Trophoblast cell (in vitro differentiated cells and primary cell): ENCODE results near the gene TMEM45A.

Experiments used
- DNase-seq, 2 donors: peaks; one replicate each; pipeline ENCODE4 v3.0.0-alpha.2; 2016
- H2AFZ ChIP-seq: 2 replicates; pipeline ENCODE4 v1.6.1; 2013; ENCODE audit warnings: low read length, moderate library complexity, mild to moderate bottlenecking; ENCODE audit not compliant: insufficient read depth, poor library complexity
- H2AK5ac ChIP-seq: 2 replicates; pipeline ENCODE4 v1.6.1; 2013; ENCODE audit warnings: mild to moderate bottlenecking, low read length
- H2BK120ac ChIP-seq: 2 replicates; pipeline ENCODE4 v1.6.1; 2013; ENCODE audit warnings: low read length, mild to moderate bottlenecking, moderate library complexity; ENCODE audit not compliant: insufficient read depth, poor library complexity
- H2BK12ac ChIP-seq: 2 replicates; pipeline ENCODE4 v1.6.1; 2013; ENCODE audit warnings: mild to moderate bottlenecking, low read length, moderate library complexity
- H2BK5ac ChIP-seq: 2 replicates; pipeline ENCODE4 v1.6.1; 2013; ENCODE audit warnings: low read length, low read depth, moderate library complexity, mild to moderate bottlenecking; ENCODE audit not compliant: poor library complexity
- H3K14ac ChIP-seq: 2 replicates; pipeline ENCODE4 v1.6.1; 2013; ENCODE audit warnings: mild to moderate bottlenecking, low read length
- H3K18ac ChIP-seq: 2 replicates; pipeline ENCODE4 v1.6.1; 2013; ENCODE audit warnings: mild to moderate bottlenecking, low read length
- H3K23ac ChIP-seq: 2 replicates; pipeline ENCODE4 v1.6.1; 2013; ENCODE audit warnings: low read length
- H3K27ac ChIP-seq: 2 replicates; pipeline ENCODE4 v1.5.1; 2013; ENCODE audit warnings: low read depth, mild to moderate bottlenecking, inconsistent platforms, low read length, moderate library complexity
- H3K27me3 ChIP-seq: 2 replicates; pipeline ENCODE4 v1.6.1; 2013; ENCODE audit warnings: inconsistent platforms, mild to moderate bottlenecking, low read length, moderate library complexity; ENCODE audit not compliant: insufficient read depth
- H3K36me3 ChIP-seq, 2 experiments: 1 replicate in 1 of 2; 2 replicates in 1 of 2; pipeline ENCODE4 v1.6.1; 2013; ENCODE audit warnings: low read length in 2 of 2, mild to moderate bottlenecking in 2 of 2, moderate library complexity in 1 of 2; ENCODE audit not compliant: insufficient read depth in 2 of 2, control insufficient read depth in 1 of 2
- H3K4ac ChIP-seq: 2 replicates; pipeline ENCODE4 v1.6.1; 2013; ENCODE audit warnings: low read depth, mild to moderate bottlenecking, low read length, moderate library complexity
- H3K4me1 ChIP-seq, 2 experiments: 1 replicate in 1 of 2; 2 replicates in 1 of 2; pipeline ENCODE4 v1.6.1; 2013; ENCODE audit warnings: low read length in 2 of 2, mild to moderate bottlenecking in 2 of 2, moderate library complexity in 1 of 2; ENCODE audit not compliant: insufficient read depth in 2 of 2, control insufficient read depth in 1 of 2
- H3K4me2 ChIP-seq: 2 replicates; pipeline ENCODE4 v1.6.1; 2013; ENCODE audit warnings: inconsistent platforms, mild to moderate bottlenecking, low read length, moderate library complexity
- H3K4me3 ChIP-seq: 2 replicates; pipeline ENCODE4 v1.5.1; 2013; ENCODE audit warnings: mild to moderate bottlenecking, low read depth, low read length, inconsistent platforms
- H3K79me1 ChIP-seq: one replicate; pipeline ENCODE4 v1.6.1; 2013; ENCODE audit warnings: low read length
- H3K79me2 ChIP-seq: 2 replicates; pipeline ENCODE4 v1.6.1; 2013; ENCODE audit warnings: low read length, mild to moderate bottlenecking; ENCODE audit not compliant: control insufficient read depth, insufficient read depth, poor library complexity
- H3K9ac ChIP-seq: 2 replicates; pipeline ENCODE4 v1.6.1; 2013; ENCODE audit warnings: mild to moderate bottlenecking, low read length
- H3K9me3 ChIP-seq: 2 replicates; pipeline ENCODE4 v1.6.1; 2013; ENCODE audit warnings: low read depth, mild to moderate bottlenecking, control low read depth, inconsistent platforms, low read length; ENCODE audit not compliant: insufficient read depth
- H4K12ac ChIP-seq: 2 replicates; pipeline ENCODE4 v1.6.1; 2013; ENCODE audit warnings: low read depth, mild to moderate bottlenecking, low read length, moderate library complexity
- H4K8ac ChIP-seq: 2 replicates; pipeline ENCODE4 v1.6.1; 2013; ENCODE audit warnings: low read depth, mild to moderate bottlenecking, low read length, moderate library complexity
- H4K91ac ChIP-seq: one replicate; pipeline ENCODE4 v1.6.1; 2013; ENCODE audit warnings: low read depth, mild to moderate bottlenecking, low read length, moderate library complexity
- WGBS: extraction: QIAGEN DNeasy Blood & Tissue Kit; methylation state at CpG from one replicate; pipeline ENCODE4 v1.1.7; 2013; ENCODE audit warnings: missing lambda C conversion rate; ENCODE audit not compliant: insufficient read length, insufficient coverage; ENCODE audit errors: extremely low coverage; 5-methylcytosine and 5-hydroxymethylcytosine counted together

Gene TMEM45A

GRCh38 chr3:100465892-100466777 is 26.3 kb upstream of the TMEM45A start:
- H3K27me3 ChIP-seq, result no peaks in the 10 kb centered on the region
- WGBS, result no CpG with 5 or more reads among the region's 3 CpGs
- no peak overlapping the region for H3K23ac ChIP-seq
- no peaks in the 10 kb centered on the region for H3K79me2 ChIP-seq
- no peaks in the 10 kb centered on the region for H3K36me3 ChIP-seq
- H2BK120ac ChIP-seq, result no peak overlapping the region
- no peak overlapping the region for H4K12ac ChIP-seq
- H3K27ac ChIP-seq, result no peak overlapping the region
- H3K14ac ChIP-seq, result no peak overlapping the region
- no peaks in the 10 kb centered on the region for H3K79me1 ChIP-seq
- H3K4ac ChIP-seq, result no peak overlapping the region
- H3K18ac ChIP-seq, result no peak overlapping the region
- H3K9ac ChIP-seq, result no peak overlapping the region
- H4K91ac ChIP-seq, result no peak overlapping the region
- H3K4me3 ChIP-seq, result no peak overlapping the region
- H2AFZ ChIP-seq, result no peak overlapping the region
- H4K8ac ChIP-seq, result no peak overlapping the region
- no peak overlapping the region for H2BK12ac ChIP-seq
- H3K9me3 ChIP-seq, result peaks cover 6% of the 10 kb centered on the region
- DNase-seq, result no peak
- no peak overlapping the region for H3K4me2 ChIP-seq
- H3K4me1 ChIP-seq, result no peaks in the 10 kb centered on the region
- no peak overlapping the region for H2BK5ac ChIP-seq
- no peak overlapping the region for H2AK5ac ChIP-seq

DNA sequence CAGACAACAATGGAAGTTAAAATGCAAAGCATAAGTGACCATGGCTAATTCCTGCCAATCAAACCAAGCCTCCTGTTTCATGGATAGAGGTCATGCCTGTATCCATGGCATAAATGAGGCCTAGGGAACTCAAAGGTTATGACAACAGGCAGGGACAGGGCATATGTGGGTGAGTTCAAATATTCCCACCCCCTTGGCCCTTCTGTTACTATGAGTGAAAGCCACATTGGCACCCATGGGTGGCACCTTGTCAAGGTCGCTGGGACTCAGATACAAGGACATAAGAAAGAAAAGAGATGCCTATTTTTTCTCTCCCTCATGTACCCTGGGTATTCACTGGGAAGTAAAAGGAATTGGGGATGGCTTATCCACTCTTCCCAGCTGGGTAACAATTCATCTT is 25.3 kb upstream of the TMEM45A start:
- Histone ChIP-seq H3K4me3 (no peak overlapping the region), H3K79me2 (no peaks in the 10 kb centered on the region), H3K27ac (no peak overlapping the region), H2AK5ac (no peak overlapping the region), H3K4me1 (no peaks in the 10 kb centered on the region), H2BK12ac (no peak overlapping the region), H3K9ac (no peak overlapping the region), H3K14ac (no peak overlapping the region), H3K4ac (no peak overlapping the region), H3K18ac (no peak overlapping the region), H3K23ac (no peak overlapping the region), H3K9me3 (peaks cover 6% of the 10 kb centered on the region), H2AFZ (no peak overlapping the region), H4K8ac (no peak overlapping the region), H3K27me3 (no peaks in the 10 kb centered on the region), H3K79me1 (no peaks in the 10 kb centered on the region), H4K91ac (no peak overlapping the region), H2BK120ac (no peak overlapping the region), H3K36me3 (no peaks in the 10 kb centered on the region), H4K12ac (no peak overlapping the region), H2BK5ac (no peak overlapping the region), H3K4me2 (no peak overlapping the region)
- DNase-seq, result no peak
- no CpG with 5 or more reads among the region's 1 CpG for WGBS

DNA sequence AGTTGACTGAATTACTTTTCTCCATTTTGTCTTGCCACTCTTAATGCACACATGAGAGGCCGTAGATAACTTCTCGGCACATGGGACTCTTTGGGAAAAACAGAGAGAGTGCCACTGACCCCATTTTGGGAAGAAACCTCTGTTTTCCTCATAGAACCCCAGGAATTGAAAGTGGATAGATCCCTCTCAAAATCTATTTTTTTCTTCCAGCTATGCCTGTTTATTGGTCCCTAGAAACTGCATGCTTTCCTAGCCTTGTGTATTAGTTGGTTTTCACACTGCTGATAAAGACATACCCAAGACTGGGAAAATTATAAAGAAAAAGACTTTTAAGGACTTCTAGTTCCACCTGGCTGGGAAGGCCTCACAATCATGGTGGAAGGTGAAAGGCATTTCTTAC is 23.7 kb upstream of the TMEM45A start:
- no CpG with 5 or more reads among the region's 2 CpGs for WGBS
- Histone ChIP-seq H4K12ac (no peak overlapping the region), H3K23ac (no peak overlapping the region), H2AFZ (no peak overlapping the region), H3K4me1 (no peaks in the 10 kb centered on the region), H2AK5ac (no peak overlapping the region), H4K91ac (no peak overlapping the region), H3K9ac (no peak overlapping the region), H2BK120ac (no peak overlapping the region), H3K27me3 (no peaks in the 10 kb centered on the region), H4K8ac (no peak overlapping the region), H3K27ac (no peak overlapping the region), H3K9me3 (peaks cover 6% of the 10 kb centered on the region), H3K4ac (no peak overlapping the region), H3K4me3 (no peak overlapping the region), H2BK5ac (no peak overlapping the region), H3K79me1 (no peaks in the 10 kb centered on the region), H3K4me2 (no peak overlapping the region), H3K79me2 (no peaks in the 10 kb centered on the region), H3K18ac (no peak overlapping the region), H3K14ac (no peak overlapping the region), H3K36me3 (no peaks in the 10 kb centered on the region), H2BK12ac (no peak overlapping the region)
- no peak for DNase-seq

DNA sequence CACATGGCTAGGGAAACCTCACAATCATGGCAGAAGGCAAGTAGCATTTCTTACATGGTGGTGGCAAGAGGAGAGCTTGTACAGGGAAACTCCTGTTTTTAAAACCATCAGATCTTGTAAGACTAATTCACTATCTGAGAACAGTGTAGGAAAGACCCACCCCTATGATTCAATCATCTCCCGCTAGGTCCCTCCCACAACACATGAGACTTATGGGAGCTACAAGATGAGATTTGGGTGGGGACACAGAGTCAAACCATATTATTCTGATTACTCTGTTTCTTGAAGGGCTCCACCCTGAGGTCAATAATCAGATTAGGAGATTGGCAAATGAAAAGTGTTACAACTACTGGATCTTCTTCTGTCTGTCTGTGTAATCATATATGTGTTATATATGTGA is 21.5 kb upstream of the TMEM45A start:
- H3K4ac ChIP-seq, result no peak overlapping the region
- DNase-seq, result no peak
- H3K4me2 ChIP-seq, result no peak overlapping the region
- H3K9ac ChIP-seq, result no peak overlapping the region
- no CpG with 5 or more reads among the region's 1 CpG for WGBS
- no peak overlapping the region for H2BK120ac ChIP-seq
- no peaks in the 10 kb centered on the region for H3K79me1 ChIP-seq
- no peak overlapping the region for H4K8ac ChIP-seq
- no peak overlapping the region for H3K4me3 ChIP-seq
- no peak overlapping the region for H4K91ac ChIP-seq
- no peak overlapping the region for H3K27ac ChIP-seq
- H4K12ac ChIP-seq, result no peak overlapping the region
- no peaks in the 10 kb centered on the region for H3K36me3 ChIP-seq
- no peak overlapping the region for H3K23ac ChIP-seq
- no peaks in the 10 kb centered on the region for H3K27me3 ChIP-seq
- H2AFZ ChIP-seq, result no peak overlapping the region
- no peak overlapping the region for H2BK12ac ChIP-seq
- peaks cover 6% of the 10 kb centered on the region for H3K9me3 ChIP-seq
- no peaks in the 10 kb centered on the region for H3K79me2 ChIP-seq
- no peaks in the 10 kb centered on the region for H3K4me1 ChIP-seq
- H3K18ac ChIP-seq, result no peak overlapping the region
- H2AK5ac ChIP-seq, result no peak overlapping the region
- no peak overlapping the region for H2BK5ac ChIP-seq
- H3K14ac ChIP-seq, result no peak overlapping the region
